H1 (cell line): ENCODE results near the gene C9orf43. TPM values are rescaled to one million over a fixed set of nuclear protein-coding genes. Genes with fewer than 3 reads are reported as not detected.

Experiments
- CTCF ChIA-PET: fragments of 300-600 bp; sonication (Branson Sonifier 250); formaldehyde crosslinking; loops from one replicate; lab custom pipeline; 2021; ENCODE audit not compliant: partially characterized antibody; lab: Charles Lee
- POLR2A ChIA-PET: fragments of 300-600 bp; sonication (Branson Sonifier 250); formaldehyde crosslinking; loops from one replicate; lab custom pipeline; 2021; ENCODE audit warnings: inconsistent platforms; ENCODE audit not compliant: partially characterized antibody; lab: Charles Lee
- DNase-seq, 2 experiments: peaks; one replicate each; pipeline versions ENCODE4 v3.0.0 to v3.0.0-alpha.2; 2010 to 2022; ENCODE audit warnings: low spot score in 2 of 2, low read depth in 1 of 2, mixed read lengths in 1 of 2
- FAIRE-seq: peaks from 2 replicates; lab custom pipeline; 2011; peaks lifted over from hg19 to GRCh38; lab: Jason Lieb, UNC
- H2AFZ ChIP-seq: 2 replicates; pipeline ENCODE4 v1.8.1; 2012; ENCODE audit warnings: low read length, inconsistent platforms
- H2AK5ac ChIP-seq: 2 replicates; pipeline ENCODE4 v1.6.1; 2013; ENCODE audit warnings: low read depth, low read length
- H2BK120ac ChIP-seq: replicated peaks from 2 replicates; pipeline ENCODE3; 2013; ENCODE audit warnings: low read depth, low read length, inconsistent platforms
- H2BK12ac ChIP-seq: 2 replicates; pipeline ENCODE4 v1.6.1; 2013; ENCODE audit warnings: low read depth, low read length
- H2BK15ac ChIP-seq: 2 replicates; pipeline ENCODE4 v1.6.1; 2013; ENCODE audit warnings: low read length
- H2BK20ac ChIP-seq: 2 replicates; pipeline ENCODE4 v1.6.1; 2013; ENCODE audit warnings: low read length
- H2BK5ac ChIP-seq: 2 replicates; pipeline ENCODE4 v1.6.1; 2013; ENCODE audit warnings: low read depth, low read length
- H3K14ac ChIP-seq: 2 replicates; pipeline ENCODE4 v1.6.1; 2013; ENCODE audit warnings: inconsistent platforms; ENCODE audit not compliant: insufficient read length
- H3K18ac ChIP-seq: 2 replicates; pipeline ENCODE4 v1.6.1; 2013; ENCODE audit warnings: low read length; ENCODE audit errors: extremely low read depth
- H3K23ac ChIP-seq: 2 replicates; pipeline ENCODE4 v1.6.1; 2013; ENCODE audit warnings: inconsistent platforms; ENCODE audit not compliant: insufficient read length
- H3K23me2 ChIP-seq: 2 replicates; pipeline ENCODE4 v1.6.1; 2013; ENCODE audit warnings: low read depth, low read length
- H3K27ac ChIP-seq: 2 replicates; pipeline ENCODE4 v1.6.1; 2011; ENCODE audit warnings: low read depth, low read length, inconsistent platforms
- H3K27me3 ChIP-seq, 4 experiments: replicated peaks in 1 of 4; 1 replicate in 1 of 4; 2 replicates in 3 of 4; pipeline versions ENCODE4 v1.6.1 to v1.8.1; 2011 to 2013; ENCODE audit warnings: low read length in 3 of 4, mild to moderate bottlenecking in 3 of 4, inconsistent platforms in 2 of 4, mixed read lengths in 2 of 4, moderate library complexity in 1 of 4; ENCODE audit not compliant: control insufficient read depth in 3 of 4, insufficient read depth in 3 of 4; ENCODE audit errors: extremely low read depth in 1 of 4
- H3K36me3 ChIP-seq, 4 experiments: 2 replicates each; pipeline versions ENCODE4 v1.6.1 to v1.8.1; 2011 to 2013; ENCODE audit warnings: mild to moderate bottlenecking in 4 of 4, low read length in 3 of 4, moderate library complexity in 2 of 4, control low read depth in 1 of 4, inconsistent platforms in 1 of 4; ENCODE audit not compliant: insufficient read depth in 4 of 4, control insufficient read depth in 2 of 4
- H3K4ac ChIP-seq: replicated peaks from 2 replicates; pipeline ENCODE3; 2013; ENCODE audit warnings: low read length, low read depth, mixed read lengths, inconsistent platforms; ENCODE audit not compliant: insufficient read length
- H3K4me1 ChIP-seq, 4 experiments: replicated peaks in 1 of 4; 1 replicate in 1 of 4; 2 replicates in 3 of 4; pipeline versions ENCODE4 v1.6.1 to v1.8.1; 2011 to 2013; ENCODE audit warnings: low read length in 3 of 4, inconsistent platforms in 2 of 4, mixed read lengths in 1 of 4; ENCODE audit not compliant: insufficient read depth in 4 of 4, control insufficient read depth in 3 of 4
- H3K4me2 ChIP-seq, 2 experiments: 2 replicates each; pipeline versions ENCODE4 v1.6.1 to v1.8.1; 2011 to 2013; ENCODE audit warnings: low read depth in 2 of 2, low read length in 2 of 2, control low read depth in 1 of 2, inconsistent platforms in 1 of 2, mild to moderate bottlenecking in 1 of 2; ENCODE audit not compliant: insufficient read depth in 1 of 2
- H3K4me3 ChIP-seq, 4 experiments: fragments of 200-600, 300-600 bp in 1 of 4; sonication (generic), shearing (Covaris generic), sonication (Bioruptor Twin) in 1 of 4; 2 replicates each; pipeline versions ENCODE4 v1.5.1 to v1.8.1; 2011 to 2016; ENCODE audit warnings: low read length in 4 of 4, low read depth in 3 of 4, control low read depth in 2 of 4, inconsistent platforms in 2 of 4, mild to moderate bottlenecking in 2 of 4, mixed read lengths in 1 of 4, moderate library complexity in 1 of 4; ENCODE audit not compliant: insufficient read depth in 2 of 4; ENCODE audit errors: extremely low read depth in 1 of 4
- H3K56ac ChIP-seq: replicated peaks from 2 replicates; pipeline ENCODE3; 2013; ENCODE audit warnings: low read depth, mild to moderate bottlenecking, mixed read lengths, low read length, inconsistent platforms; ENCODE audit not compliant: insufficient read length
- H3K79me1 ChIP-seq: 2 replicates; pipeline ENCODE4 v1.6.1; 2013; ENCODE audit warnings: low read depth, low read length, control low read depth
- H3K79me2 ChIP-seq, 2 experiments: 2 replicates each; pipeline versions ENCODE4 v1.6.1 to v1.8.1; 2012 to 2013; ENCODE audit warnings: low read length in 2 of 2, mild to moderate bottlenecking in 2 of 2, inconsistent platforms in 1 of 2; ENCODE audit not compliant: insufficient read depth in 2 of 2, control insufficient read depth in 1 of 2
- H3K9ac ChIP-seq, 4 experiments: replicated peaks in 1 of 4; 1 replicate in 1 of 4; 2 replicates in 3 of 4; pipeline versions ENCODE4 v1.6.1 to v1.8.1; 2011 to 2013; ENCODE audit warnings: low read depth in 3 of 4, low read length in 3 of 4, control low read depth in 2 of 4, mild to moderate bottlenecking in 2 of 4, moderate library complexity in 2 of 4, inconsistent platforms in 1 of 4; ENCODE audit errors: extremely low read depth in 1 of 4
- H3K9me3 ChIP-seq, 2 experiments: 2 replicates each; pipeline versions ENCODE4 v1.6.1 to v1.8.1; 2012 to 2013; ENCODE audit warnings: mild to moderate bottlenecking in 2 of 2, moderate library complexity in 2 of 2, control low read depth in 1 of 2, inconsistent platforms in 1 of 2, low read depth in 1 of 2, low read length in 1 of 2, mixed read lengths in 1 of 2; ENCODE audit not compliant: insufficient read depth in 2 of 2
- H4K20me1 ChIP-seq, 2 experiments: replicated peaks in 1 of 2; 2 replicates each; pipeline versions ENCODE3 to v1.8.1; 2011 to 2013; ENCODE audit warnings: inconsistent platforms in 2 of 2, low read length in 2 of 2, mild to moderate bottlenecking in 1 of 2; ENCODE audit not compliant: insufficient read depth in 2 of 2, control insufficient read depth in 1 of 2
- H4K5ac ChIP-seq: 2 replicates; pipeline ENCODE4 v1.6.1; 2013; ENCODE audit warnings: low read length, low read depth, mixed read lengths, inconsistent platforms; ENCODE audit not compliant: insufficient read length
- H4K8ac ChIP-seq: 2 replicates; pipeline ENCODE4 v1.8.0; 2013; ENCODE audit warnings: mild to moderate bottlenecking, moderate library complexity, low read length, inconsistent platforms; ENCODE audit not compliant: insufficient read depth; ENCODE audit errors: extremely low read depth
- H4K91ac ChIP-seq: replicated peaks from 2 replicates; pipeline ENCODE3; 2013; ENCODE audit warnings: low read length, mixed read lengths, inconsistent platforms; ENCODE audit not compliant: insufficient read length
- BCL11A ChIP-seq, 2 experiments: IDR thresholded peaks; one replicate each; pipeline ENCODE4 v1.6.1; 2011; ENCODE audit warnings: low read depth in 2 of 2, low read length in 2 of 2, mild to moderate bottlenecking in 2 of 2
- EZH2 ChIP-seq: fragments of 200-600 bp; sonication (generic); IDR thresholded peaks from 2 replicates; pipeline ENCODE4 v1.7.1; 2012; ENCODE audit warnings: low read depth, mild to moderate bottlenecking, moderate library complexity, low read length, inconsistent platforms; ENCODE audit not compliant: severe bottlenecking
- GABPA ChIP-seq: IDR thresholded peaks from 2 replicates; pipeline ENCODE4 v1.6.1; 2011; ENCODE audit warnings: mild to moderate bottlenecking, low read length, moderate library complexity, borderline replicate concordance; ENCODE audit not compliant: insufficient read depth
- POLR2A ChIP-seq, 2 experiments: IDR thresholded peaks; 1 replicate in 1 of 2; 2 replicates in 1 of 2; pipeline ENCODE4 v1.6.1; 2011; ENCODE audit warnings: low read depth in 2 of 2, low read length in 2 of 2, mild to moderate bottlenecking in 2 of 2; ENCODE audit errors: control extremely low read depth in 1 of 2
- RAD21 ChIP-seq, 2 experiments: IDR thresholded peaks in 1 of 2; conservative IDR thresholded peaks in 1 of 2; 2 replicates each; pipeline ENCODE4 v1.6.1; 2011; ENCODE audit warnings: low read depth in 2 of 2, low read length in 2 of 2, improper control_type of control experiment in 1 of 2, inconsistent platforms in 1 of 2, mild to moderate bottlenecking in 1 of 2, moderate library complexity in 1 of 2
- RFX5 ChIP-seq: IDR thresholded peaks from 2 replicates; pipeline ENCODE4 v1.6.1; 2011; ENCODE audit warnings: low read depth, low read length, improper control_type of control experiment, borderline replicate concordance
- RXRA ChIP-seq: IDR thresholded peaks from 2 replicates; pipeline ENCODE4 v1.6.1; 2011; ENCODE audit warnings: low read depth, mild to moderate bottlenecking, low read length, moderate library complexity; ENCODE audit not compliant: insufficient read depth
- SRF ChIP-seq: IDR thresholded peaks from 2 replicates; pipeline ENCODE4 v1.6.1; 2011; ENCODE audit warnings: mild to moderate bottlenecking, low read depth, low read length, moderate library complexity
- TAF7 ChIP-seq: optimal IDR thresholded peaks from 2 replicates; pipeline ENCODE3; 2011; ENCODE audit warnings: low read depth, mild to moderate bottlenecking, inconsistent platforms, low read length, moderate library complexity, borderline replicate concordance
- ZNF274 ChIP-seq: IDR thresholded peaks from 2 replicates; pipeline ENCODE4 v1.7.0; 2012; ENCODE audit warnings: low read length, borderline replicate concordance; ENCODE audit errors: extremely low read depth
- WGBS, 2 experiments: shearing (Covaris generic) in 1 of 2; methylation state at CpG; one replicate each; pipeline versions ENCODE4 v1.1.6 to v1.1.7; 2013 to 2015; ENCODE audit warnings: low lambda C conversion rate in 2 of 2, mixed read lengths in 2 of 2, inconsistent platforms in 1 of 2, low coverage in 1 of 2, missing lambda C conversion rate in 1 of 2; ENCODE audit not compliant: insufficient replicate concordance in 2 of 2, insufficient coverage in 1 of 2, insufficient read length in 1 of 2; ENCODE audit errors: extremely low coverage in 1 of 2, missing lambda C conversion rate in 1 of 2; 5-methylcytosine and 5-hydroxymethylcytosine counted together
- polyA plus RNA-seq, 7 experiments: library from polyadenylated mRNA; depleted of rRNA in 3 of 7; stranded (reverse) in 5 of 7; unstranded in 2 of 7; fragments of >200 nt in 5 of 7; fragments of 200-250 nt in 2 of 7; gene quantifications; 1 replicate in 5 of 7; 2 replicates in 1 of 7; 4 replicates in 1 of 7; pipeline versions ENCODE4 v1.2.1 to v1.2.3, GENCODE V29; 2011 to 2013; ENCODE audit warnings: missing spikeins in 2 of 7, mixed read lengths in 2 of 7
- total RNA-seq: library from RNA; stranded (reverse); fragmentation: NEBNext Ultra II Directional; extraction: Animal tissue kit (Norgen Biotek cat#: 25700); gene quantifications from 2 replicates; pipeline ENCODE4 v1.2.1, GENCODE V29; 2021

Gene C9orf43
- total and polyA plus RNA-seq, 2 of the 8 experiments (the other 6 are each of a cell fraction or from before 2014, with no cell fraction given): 0.35 to 0.52 TPM

DNA sequence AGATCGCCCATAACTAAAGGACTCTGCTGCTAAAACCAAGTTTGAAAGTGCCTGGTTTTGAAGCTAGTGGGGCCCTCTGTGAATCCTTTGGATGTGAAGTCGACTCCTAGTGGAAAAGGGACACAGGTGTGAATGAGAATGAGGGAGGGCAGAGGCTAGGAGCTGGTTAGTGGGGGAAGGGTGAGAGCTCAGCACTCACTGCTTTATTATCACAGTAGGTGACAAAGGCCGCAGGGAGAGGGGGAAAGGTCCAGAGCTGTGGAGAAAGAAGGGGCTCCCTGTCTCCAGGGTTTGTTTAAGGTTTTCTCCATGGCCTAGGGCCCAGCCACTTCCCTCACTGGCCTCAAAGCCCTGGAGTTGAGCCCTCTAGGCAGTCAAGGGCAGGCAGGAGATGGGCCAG, 37.3 kb upstream of the C9orf43 start:
- CTCF ChIA-PET: interaction anchor here (1.0 to 1.8 kb wide), 4 partner anchors 16 to 283 kb away, joined by 3 to 4 read pairs (median 4); no protein-coding TSS in a partner anchor
- Histone ChIP-seq H2BK20ac (no peak overlapping the region), H2BK5ac (no peak overlapping the region), H2AFZ (no peak overlapping the region), H3K4me3 (no peak overlapping the region), H3K56ac (no peak overlapping the region), H3K9ac (no peak overlapping the region), H2BK12ac (no peak overlapping the region), H3K27ac (no peak overlapping the region), H3K18ac (no peak overlapping the region), H2BK120ac (no peak overlapping the region), H3K79me2 (peaks cover 0 to 5% of the 10 kb centered on the region in 2 experiments; a peak in 1 of 4 replicates), H3K79me1 (no peaks in the 10 kb centered on the region), H3K4me1 (peaks cover 0 to 5% (median 2%) of the 10 kb centered on the region in 4 experiments; a peak in 3 of 7 replicates), H3K4me2 (peak overlapping the region in 1 of 2 experiments; percentile 9; a peak in 1 of 4 replicates), H4K91ac (no peak overlapping the region), H4K20me1 (peaks cover 0 to 2% of the 10 kb centered on the region in 2 experiments), H3K27me3 (no peaks in the 10 kb centered on the region), H3K4ac (no peak overlapping the region), H3K36me3 (peaks cover 0 to 19% (median 2%) of the 10 kb centered on the region in 4 experiments; a peak in 4 of 8 replicates), H3K14ac (no peak overlapping the region), H2BK15ac (no peak overlapping the region), H3K23ac (no peak overlapping the region), H3K23me2 (peaks cover 3% of the 10 kb centered on the region; the same call in 1 of the 2 replicates), H4K8ac (no peak overlapping the region), H3K9me3 (no peaks in the 10 kb centered on the region), H4K5ac (no peak overlapping the region), H2AK5ac (no peak overlapping the region)
- DNase-seq (no peak), FAIRE-seq (no peak)
- POLR2A ChIA-PET: interaction anchor here (0.5 to 1.8 kb wide), 6 partner anchors 11 to 47 kb away, joined by 3 to 6 read pairs (median 3); partner anchors contain the start of genes C9orf43 and POLE3
- WGBS, 2 experiments: 65% methylated on average over 3 of the region's 3 CpGs; no CpG with 5 or more reads in 1 of the 2 experiments
- TF ChIP-seq SRF (no peak), RFX5 (no peak), POLR2A (IDR thresholded peaks at IDR 0.05; ENCODE audit: control extremely low read depth in 1 of 2, low read depth in 2 of 2, low read length in 2 of 2) (no peak), RAD21 (IDR thresholded peaks at IDR 0.05 in 1 of 2, conservative IDR thresholded peaks at IDR 0.05 in 1 of 2; ENCODE audit: low read depth in 2 of 2, low read length in 2 of 2) (no peak), ZNF274 (no peak), TAF7 (no peak), EZH2 (no peak), GABPA (no peak), RXRA (no peak), BCL11A (IDR thresholded peaks at IDR 0.05; ENCODE audit: low read depth in 2 of 2, low read length in 2 of 2) (no peak)
